CD4-positive, alpha-beta T cell treated with Interleukin-4 for 4 hours (primary cell): ENCODE data around the gene TDRD10.

ENCODE experiments used
- DNase-seq: peaks from one replicate; pipeline ENCODE4 v3.0.0-alpha.2; 2020

Gene TDRD10

GRCh38 chr1:154583773-154584172 lies 81.8 kb downstream of the TDRD10 start:
- DNase-seq, result no peak

- no peak for DNase-seq
These were observed 82.4 kb downstream of the TDRD10 start for GRCh38 chr1:154584267-154584994.

- no peak for DNase-seq
These were observed 84.2 kb downstream of the TDRD10 start for GRCh38 chr1:154586231-154586630.

GRCh38 chr1:154586641-154587040 lies 84.6 kb downstream of the TDRD10 start:
- DNase-seq, result no peak

- DNase-seq, result no peak
These were observed 87.8 kb downstream of the TDRD10 start for GRCh38 chr1:154589780-154590179.

DNA sequence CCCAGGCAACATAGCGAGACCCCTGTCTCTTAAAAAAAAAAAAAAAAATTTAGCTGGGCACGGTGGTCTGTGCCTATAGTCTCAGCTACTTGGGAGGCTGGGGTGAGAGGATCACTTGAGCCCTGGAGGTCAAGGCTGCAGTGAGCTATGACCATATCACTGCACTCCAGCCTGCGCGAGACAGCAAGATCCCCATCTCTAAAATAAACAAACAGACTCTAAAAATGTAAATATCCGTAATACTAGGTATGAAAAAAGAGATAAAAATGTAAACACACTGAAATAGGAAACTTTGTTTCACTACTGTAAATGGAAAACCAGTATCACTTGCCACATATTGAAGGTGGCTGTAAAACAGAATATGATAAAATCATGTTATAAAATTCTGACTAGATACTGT lies 88.7 kb downstream of the TDRD10 start:
- DNase-seq, result no peak

DNA sequence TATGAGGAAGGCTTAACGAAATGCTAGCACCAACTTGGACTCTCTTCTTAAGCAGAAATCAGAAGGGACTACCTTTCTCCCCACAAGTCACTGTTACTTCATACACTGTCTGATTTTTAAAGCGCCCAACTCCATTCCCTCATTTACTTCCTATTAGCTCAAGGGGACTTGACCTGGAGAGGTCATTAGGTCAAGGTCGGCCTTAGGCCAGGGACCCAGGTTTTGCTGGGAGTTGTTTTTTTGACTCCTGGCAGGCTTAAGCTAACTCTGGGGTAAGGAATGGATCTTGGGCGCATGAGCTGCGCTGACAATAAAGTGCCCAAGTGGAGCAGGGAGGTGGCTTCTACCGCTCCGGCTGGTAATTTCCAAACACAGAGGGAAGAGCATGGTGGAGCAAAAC lies 89.2 kb downstream of the TDRD10 start:
- DNase-seq, result no peak

DNA sequence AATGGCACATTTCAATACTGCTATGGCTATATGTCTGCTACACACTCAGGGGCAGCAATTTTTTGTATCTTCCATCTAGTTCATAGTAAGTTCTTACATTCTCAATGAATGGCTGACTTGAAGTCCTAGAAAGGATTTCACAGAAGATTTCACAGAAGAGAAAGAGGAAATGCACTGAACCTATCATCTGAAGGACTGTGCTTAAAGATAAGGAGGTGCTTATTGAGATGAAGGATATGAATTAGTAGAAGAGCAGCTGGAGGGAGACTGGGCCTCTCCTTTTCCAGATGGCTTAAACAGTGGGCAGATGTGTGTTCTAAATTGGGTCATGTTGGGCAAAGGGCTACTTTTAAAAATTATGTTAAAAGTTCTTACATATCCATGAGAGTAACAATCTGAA lies 91.4 kb downstream of the TDRD10 start:
- no peak for DNase-seq

GRCh38 chr1:154594811-154595210 lies 92.8 kb downstream of the TDRD10 start:
- no peak for DNase-seq

DNA sequence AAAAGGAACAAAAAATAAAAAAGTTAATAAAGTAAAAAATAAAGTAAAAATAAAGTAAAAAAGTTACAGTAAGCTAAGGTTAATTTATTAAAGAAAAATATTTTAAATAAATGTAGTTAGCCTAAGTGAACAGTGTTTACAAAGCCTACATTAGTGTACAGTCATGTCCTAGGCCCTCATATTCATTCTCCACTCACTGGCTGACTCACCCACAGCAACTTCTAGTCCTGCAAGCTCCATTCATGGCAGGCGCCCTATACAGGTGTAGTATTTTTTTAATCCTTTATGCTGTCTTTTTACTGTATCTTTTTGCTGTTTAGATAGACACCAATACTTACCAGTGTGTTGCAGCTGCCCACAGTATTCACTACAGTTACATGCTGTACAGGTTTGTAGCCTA lies 93.6 kb downstream of the TDRD10 start:
- DNase-seq, result no peak
